IPS-18a (cell line): ENCODE measurements around the gene RAP1GAP2.

Experiments used
- H3K27ac ChIP-seq: one replicate; pipeline ENCODE4 v1.5.1; 2013; ENCODE audit warnings: low read length
- H3K27me3 ChIP-seq: one replicate; pipeline ENCODE4 v1.6.1; 2013; ENCODE audit warnings: mild to moderate bottlenecking, low read length; ENCODE audit not compliant: control insufficient read depth, insufficient read depth
- H3K36me3 ChIP-seq: one replicate; pipeline ENCODE4 v1.6.1; 2013; ENCODE audit warnings: low read depth, low read length; ENCODE audit not compliant: control insufficient read depth
- H3K4me1 ChIP-seq: one replicate; pipeline ENCODE4 v1.6.1; 2013; ENCODE audit warnings: low read depth, low read length; ENCODE audit not compliant: control insufficient read depth
- H3K4me3 ChIP-seq: one replicate; pipeline ENCODE4 v1.5.1; 2013; ENCODE audit warnings: low read length
- H3K9ac ChIP-seq: one replicate; pipeline ENCODE4 v1.6.1; 2013; ENCODE audit warnings: mild to moderate bottlenecking, low read length, moderate library complexity
- H3K9me3 ChIP-seq: one replicate; pipeline ENCODE4 v1.6.1; 2013; ENCODE audit warnings: low read depth, low read length; ENCODE audit not compliant: control insufficient read depth

Gene RAP1GAP2

GRCh38 chr17:2940352-2940751 lies 144.1 kb downstream of the RAP1GAP2 start:
- no peak overlapping the region for H3K9ac ChIP-seq
- no peak overlapping the region for H3K4me3 ChIP-seq
- H3K27ac ChIP-seq, result no peak overlapping the region
- H3K36me3 ChIP-seq, result no peaks in the 10 kb centered on the region
- H3K9me3 ChIP-seq, result no peaks in the 10 kb centered on the region
- peaks cover 3% of the 10 kb centered on the region for H3K4me1 ChIP-seq
- no peaks in the 10 kb centered on the region for H3K27me3 ChIP-seq

- Histone ChIP-seq H3K9ac (no peak overlapping the region), H3K4me3 (no peak overlapping the region), H3K27ac (no peak overlapping the region), H3K9me3 (no peaks in the 10 kb centered on the region), H3K36me3 (no peaks in the 10 kb centered on the region), H3K27me3 (no peaks in the 10 kb centered on the region), H3K4me1 (peaks cover 3% of the 10 kb centered on the region)
These were observed 147.7 kb downstream of the RAP1GAP2 start for GRCh38 chr17:2943981-2944380.

- Histone ChIP-seq H3K27me3 (no peaks in the 10 kb centered on the region), H3K36me3 (no peaks in the 10 kb centered on the region), H3K4me1 (no peaks in the 10 kb centered on the region), H3K9ac (no peak overlapping the region), H3K4me3 (no peak overlapping the region), H3K27ac (no peak overlapping the region), H3K9me3 (no peaks in the 10 kb centered on the region)
These were observed 149.1 kb downstream of the RAP1GAP2 start for GRCh38 chr17:2945299-2945698.

- Histone ChIP-seq H3K27me3 (no peaks in the 10 kb centered on the region), H3K36me3 (no peaks in the 10 kb centered on the region), H3K4me3 (no peak overlapping the region), H3K27ac (no peak overlapping the region), H3K9ac (no peak overlapping the region), H3K9me3 (no peaks in the 10 kb centered on the region), H3K4me1 (no peaks in the 10 kb centered on the region)
These were observed 149.9 kb downstream of the RAP1GAP2 start for GRCh38 chr17:2946144-2946543.

GRCh38 chr17:2947588-2947950 lies 151.3 kb downstream of the RAP1GAP2 start:
- Histone ChIP-seq H3K4me3 (no peak overlapping the region), H3K9ac (no peak overlapping the region), H3K36me3 (no peaks in the 10 kb centered on the region), H3K9me3 (no peaks in the 10 kb centered on the region), H3K27ac (no peak overlapping the region), H3K4me1 (no peaks in the 10 kb centered on the region), H3K27me3 (no peaks in the 10 kb centered on the region)

- Histone ChIP-seq H3K9ac (no peak overlapping the region), H3K4me1 (no peaks in the 10 kb centered on the region), H3K36me3 (no peaks in the 10 kb centered on the region), H3K9me3 (no peaks in the 10 kb centered on the region), H3K4me3 (no peak overlapping the region), H3K27me3 (no peaks in the 10 kb centered on the region), H3K27ac (no peak overlapping the region)
These were observed 151.8 kb downstream of the RAP1GAP2 start for GRCh38 chr17:2947996-2948550.

GRCh38 chr17:2948721-2949468 lies 152.7 kb downstream of the RAP1GAP2 start:
- Histone ChIP-seq H3K4me1 (no peaks in the 10 kb centered on the region), H3K27ac (no peak overlapping the region), H3K9me3 (no peaks in the 10 kb centered on the region), H3K9ac (no peak overlapping the region), H3K36me3 (no peaks in the 10 kb centered on the region), H3K27me3 (no peaks in the 10 kb centered on the region), H3K4me3 (no peak overlapping the region)

- H3K9me3 ChIP-seq, result no peaks in the 10 kb centered on the region
- H3K36me3 ChIP-seq, result no peaks in the 10 kb centered on the region
- H3K9ac ChIP-seq, result no peak overlapping the region
- H3K4me3 ChIP-seq, result no peak overlapping the region
- H3K27ac ChIP-seq, result no peak overlapping the region
- no peaks in the 10 kb centered on the region for H3K4me1 ChIP-seq
- H3K27me3 ChIP-seq, result no peaks in the 10 kb centered on the region
These were observed 153.3 kb downstream of the RAP1GAP2 start for GRCh38 chr17:2949469-2950044.

- Histone ChIP-seq H3K9me3 (no peaks in the 10 kb centered on the region), H3K4me1 (no peaks in the 10 kb centered on the region), H3K27me3 (no peaks in the 10 kb centered on the region), H3K36me3 (no peaks in the 10 kb centered on the region), H3K27ac (no peak overlapping the region), H3K4me3 (no peak overlapping the region), H3K9ac (no peak overlapping the region)
These were observed 154.6 kb downstream of the RAP1GAP2 start for GRCh38 chr17:2950846-2951245.

GRCh38 chr17:2952174-2952845 lies 156.1 kb downstream of the RAP1GAP2 start:
- Histone ChIP-seq H3K9me3 (no peaks in the 10 kb centered on the region), H3K36me3 (no peaks in the 10 kb centered on the region), H3K27ac (no peak overlapping the region), H3K4me3 (no peak overlapping the region), H3K9ac (no peak overlapping the region), H3K4me1 (peaks cover under 1% of the 10 kb centered on the region), H3K27me3 (no peaks in the 10 kb centered on the region)

GRCh38 chr17:2954898-2955445 lies 158.7 kb downstream of the RAP1GAP2 start:
- Histone ChIP-seq H3K9me3 (no peaks in the 10 kb centered on the region), H3K36me3 (no peaks in the 10 kb centered on the region), H3K27ac (no peak overlapping the region), H3K9ac (no peak overlapping the region), H3K4me1 (peaks cover 6% of the 10 kb centered on the region), H3K27me3 (no peaks in the 10 kb centered on the region), H3K4me3 (no peak overlapping the region)
